CD14-positive monocyte (primary cell): ENCODE data around the gene TRABD2B. TPM values are rescaled to one million over a fixed set of nuclear protein-coding genes. Genes with fewer than 3 reads are reported as not detected.

ENCODE experiments used
- DNase-seq, 3 donors: peaks; one replicate each; pipeline ENCODE4 v3.0.0-alpha.2; 2011 to 2022
- H2AFZ ChIP-seq: 2 replicates; pipeline ENCODE4 v1.6.0; 2012; ENCODE audit warnings: mild to moderate bottlenecking, low read depth, low read length, inconsistent platforms; ENCODE audit not compliant: insufficient read depth, poor library complexity, severe bottlenecking
- H3K27ac ChIP-seq, 2 donors: 1 replicate in 1 of 2; 2 replicates in 1 of 2; pipeline ENCODE4 v1.5.1; 2012 to 2013; ENCODE audit warnings: low read length in 2 of 2, control low read depth in 1 of 2, inconsistent platforms in 1 of 2, low read depth in 1 of 2, mild to moderate bottlenecking in 1 of 2
- H3K27me3 ChIP-seq, 2 donors: one replicate each; pipeline versions ENCODE4 v1.6.0 to v1.6.1; 2011 to 2013; ENCODE audit warnings: low read length in 2 of 2; ENCODE audit not compliant: control insufficient read depth in 2 of 2, insufficient read depth in 2 of 2
- H3K36me3 ChIP-seq, 2 donors: replicated peaks in 1 of 2; 1 replicate in 1 of 2; 2 replicates in 1 of 2; pipeline versions ENCODE4 v1.5.1 to v1.6.1; 2012 to 2013; ENCODE audit warnings: low read length in 2 of 2, control low read depth in 1 of 2, inconsistent platforms in 1 of 2, mild to moderate bottlenecking in 1 of 2; ENCODE audit not compliant: insufficient read depth in 2 of 2, control insufficient read depth in 1 of 2
- H3K4me1 ChIP-seq, 2 donors: 1 replicate in 1 of 2; 2 replicates in 1 of 2; pipeline versions ENCODE4 v1.5.1 to v1.6.1; 2012 to 2013; ENCODE audit warnings: low read length in 2 of 2, control low read depth in 1 of 2, inconsistent platforms in 1 of 2, mild to moderate bottlenecking in 1 of 2, moderate library complexity in 1 of 2; ENCODE audit not compliant: insufficient read depth in 2 of 2, control insufficient read depth in 1 of 2
- H3K4me2 ChIP-seq: replicated peaks from 2 replicates; pipeline ENCODE3; 2012; ENCODE audit warnings: low read length, moderate library complexity, mild to moderate bottlenecking; ENCODE audit not compliant: poor library complexity, severe bottlenecking; ENCODE audit errors: extremely low read depth
- H3K4me3 ChIP-seq, 3 experiments: fragments of 200-600 bp in 1 of 3; sonication (generic) in 1 of 3; replicated peaks in 1 of 3; 1 replicate in 2 of 3; 2 replicates in 1 of 3; pipeline ENCODE4 v1.5.1; 2011 to 2013; ENCODE audit warnings: low read length in 3 of 3, mild to moderate bottlenecking in 3 of 3, control low read depth in 2 of 3, low read depth in 2 of 3, inconsistent platforms in 1 of 3, moderate library complexity in 1 of 3
- H3K79me2 ChIP-seq: 2 replicates; pipeline ENCODE4 v1.6.0; 2012; ENCODE audit warnings: mild to moderate bottlenecking, control low read depth, inconsistent platforms, low read length, moderate library complexity; ENCODE audit not compliant: insufficient read depth
- H3K9ac ChIP-seq: 2 replicates; pipeline ENCODE4 v1.6.0; 2017; ENCODE audit warnings: low read length, mild to moderate bottlenecking; ENCODE audit not compliant: insufficient read depth, poor library complexity, severe bottlenecking
- H3K9me3 ChIP-seq, 2 donors: replicated peaks in 1 of 2; 1 replicate in 1 of 2; 2 replicates in 1 of 2; pipeline versions ENCODE4 v1.5.1 to v1.6.1; 2012 to 2013; ENCODE audit warnings: low read length in 2 of 2, control low read depth in 1 of 2; ENCODE audit not compliant: control insufficient read depth in 1 of 2, insufficient read depth in 1 of 2
- H4K20me1 ChIP-seq: 2 replicates; pipeline ENCODE4 v1.6.0; 2012; ENCODE audit warnings: mild to moderate bottlenecking, low read length, control low read depth, moderate library complexity; ENCODE audit not compliant: insufficient read depth
- H3K27ac Mint-ChIP-seq, 7 donors: one replicate each; pipeline ENCODE4 v1.8.0; 2020; ENCODE audit warnings: mild to moderate bottlenecking in 7 of 7, mixed read lengths in 7 of 7, moderate library complexity in 6 of 7, inconsistent platforms in 2 of 7
- H3K27me3 Mint-ChIP-seq, 3 donors: one replicate each; pipeline ENCODE4 v1.8.0; 2021 to 2022; ENCODE audit warnings: low read depth in 3 of 3, mild to moderate bottlenecking in 3 of 3, mixed read lengths in 3 of 3, moderate library complexity in 3 of 3, inconsistent platforms in 1 of 3
- H3K36me3 Mint-ChIP-seq, 2 donors: one replicate each; pipeline ENCODE4 v1.8.0; 2020; ENCODE audit warnings: mixed read lengths in 2 of 2, inconsistent platforms in 1 of 2, mild to moderate bottlenecking in 1 of 2
- H3K4me1 Mint-ChIP-seq: one replicate; pipeline ENCODE4 v1.8.0; 2020; ENCODE audit warnings: mild to moderate bottlenecking, mixed read lengths
- H3K4me3 Mint-ChIP-seq, 2 donors: one replicate each; pipeline ENCODE4 v1.8.0; 2020; ENCODE audit warnings: mild to moderate bottlenecking in 2 of 2, mixed read lengths in 2 of 2, moderate library complexity in 1 of 2
- H3K9me3 Mint-ChIP-seq, 7 donors: one replicate each; pipeline ENCODE4 v1.8.0; 2020 to 2022; ENCODE audit warnings: mixed read lengths in 7 of 7, mild to moderate bottlenecking in 6 of 7, moderate library complexity in 6 of 7, inconsistent platforms in 2 of 7
- CTCF ChIP-seq: fragments of 200-600 bp; IDR thresholded peaks from one replicate; pipeline ENCODE4 v1.8.0; 2022; ENCODE audit warnings: antibody characterized with exemption, mild to moderate bottlenecking
- WGBS: methylation state at CpG from one replicate; pipeline ENCODE4 v1.1.5; 2013; ENCODE audit warnings: missing lambda C conversion rate; ENCODE audit not compliant: insufficient coverage; 5-methylcytosine and 5-hydroxymethylcytosine counted together
- intact Hi-C, 2 donors: fragments of 100-400 bp; cut with micrococcal nuclease; formaldehyde crosslinking; loops; one replicate each; pipeline versions ENCODE4 v1.15.0 to v1.15.1; 2023
- polyA plus RNA-seq, 3 donors: library from polyadenylated mRNA; depleted of rRNA in 1 of 3; unstranded in 2 of 3; stranded (reverse) in 1 of 3; fragments of 300-500 nt in 2 of 3; fragments of >200 nt in 1 of 3; fragmentation: Illumina TruSeq in 2 of 3; gene quantifications; 1 replicate in 2 of 3; 2 replicates in 1 of 3; pipeline ENCODE4 v1.2.3, GENCODE V29; 2012 to 2021

Gene TRABD2B
- polyA plus RNA-seq, 3 donors: not detected

GRCh38 chr1:47868348-47868676 is 128.9 kb downstream of the TRABD2B start:
- intact Hi-C loops: no loop called here
- H3K27ac Mint-ChIP-seq: no peak overlapping the region
- H3K79me2 ChIP-seq: no peaks in the 10 kb centered on the region
- H3K27ac ChIP-seq: no peak overlapping the region
- H3K4me3 Mint-ChIP-seq: no peak overlapping the region
- H3K4me1 Mint-ChIP-seq: peaks cover 3% of the 10 kb centered on the region
- no peaks in the 10 kb centered on the region for H3K36me3 Mint-ChIP-seq
- TF ChIP-seq CTCF: no peak
- no peaks in the 10 kb centered on the region for H3K9me3 Mint-ChIP-seq
- peaks cover 6 to 10% (median 8%) of the 10 kb centered on the region in 3 donors for H3K27me3 Mint-ChIP-seq
- no peak overlapping the region for H2AFZ ChIP-seq
- no peak for DNase-seq
- no peak overlapping the region for H3K4me3 ChIP-seq
- WGBS: 93% methylated on average over 5 of the region's 5 CpGs
- H3K9me3 ChIP-seq: no peaks in the 10 kb centered on the region
- H3K4me1 ChIP-seq: no peaks in the 10 kb centered on the region
- H3K27me3 ChIP-seq: no peaks in the 10 kb centered on the region
- H3K9ac ChIP-seq: no peak overlapping the region
- H3K36me3 ChIP-seq: no peaks in the 10 kb centered on the region
- no peaks in the 10 kb centered on the region for H4K20me1 ChIP-seq
- no peak overlapping the region for H3K4me2 ChIP-seq

- Mint-ChIP-seq H3K4me3 (no peak overlapping the region), H3K27ac (peak overlapping the region in 1 of 7 donors; percentile 20), H3K27me3 (peaks cover 6 to 10% (median 8%) of the 10 kb centered on the region in 3 donors), H3K4me1 (peaks cover 3% of the 10 kb centered on the region), H3K9me3 (no peaks in the 10 kb centered on the region), H3K36me3 (no peaks in the 10 kb centered on the region)
- Histone ChIP-seq H3K9ac (no peak overlapping the region), H3K9me3 (no peaks in the 10 kb centered on the region), H3K79me2 (no peaks in the 10 kb centered on the region), H3K4me3 (no peak overlapping the region), H3K27me3 (no peaks in the 10 kb centered on the region), H3K4me2 (no peak overlapping the region), H3K4me1 (no peaks in the 10 kb centered on the region), H2AFZ (no peak overlapping the region), H3K36me3 (no peaks in the 10 kb centered on the region), H4K20me1 (no peaks in the 10 kb centered on the region), H3K27ac (no peak overlapping the region)
- TF ChIP-seq CTCF: no peak
- WGBS: 93% methylated on average over 3 of the region's 8 CpGs
- intact Hi-C loops: no loop called here
- no peak for DNase-seq
Observed at GRCh38 chr1:47867438-47868347, 129.5 kb downstream of the TRABD2B start.
